Measurements from ENCODE around the gene FAM174C.

GRCh38 chr19:1271528-1272422, 3.6 kb upstream of the FAM174C start:
- TF ChIP-seq CTCF (conservative IDR thresholded peaks at IDR 0.05; ENCODE audit: low read depth, low read length) (no peak), EZH2phosphoT487 (IDR thresholded peaks at IDR 0.05; ENCODE audit: borderline replicate concordance, low read length) (no peak), EZH2 (IDR thresholded peaks at IDR 0.05; ENCODE audit: low read length, unreplicated experiment) (no peak)
